ENCODE measurements around the gene PKN3. TPM values are rescaled to one million over a fixed set of nuclear protein-coding genes. Genes with fewer than 3 reads are reported as not detected.
"Not testable (repeated sequence)": the region's sequence is repeated elsewhere in the genome, so short reads cannot be mapped to it uniquely, and the experiment has no call there.

PKN3 gene
- total and polyA plus RNA-seq, 9 of the 15 experiments (the other 6 are each of a cell fraction or from before 2014, with no cell fraction given): 0.82 to 49.2 (median 19.7) TPM

DNA sequence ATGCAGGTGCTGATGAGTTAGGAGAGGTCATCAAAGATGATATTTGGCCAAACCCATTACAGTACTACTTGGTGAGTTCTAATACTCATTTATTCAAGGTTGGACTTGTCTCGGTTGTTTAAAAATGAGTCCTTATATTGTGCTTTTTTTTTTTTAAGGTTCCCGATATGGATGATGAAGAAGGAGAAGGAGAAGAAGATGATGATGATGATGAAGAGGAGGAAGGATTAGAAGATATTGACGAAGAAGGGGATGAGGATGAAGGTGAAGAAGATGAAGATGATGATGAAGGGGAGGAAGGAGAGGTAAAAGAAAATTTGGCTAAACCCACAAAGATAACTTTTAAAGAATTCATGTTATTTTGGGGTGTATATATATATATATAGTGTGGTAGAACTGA is 8.6 kb upstream of the PKN3 start:
- H3K4me1 ChIP-seq (replicated peaks in 1 of 2; ENCODE audit: control insufficient read depth in 2 of 2, insufficient read depth in 2 of 2, low read length in 2 of 2); H3K4me2 ChIP-seq (ENCODE audit: insufficient read depth, low read length); FAIRE-seq; ATAC-seq; H3K9me1 ChIP-seq (ENCODE audit: control insufficient read depth, insufficient read depth, low read length); CTCF ChIA-PET (ENCODE audit: low intra/inter-chr PET ratio); H3K9me3 ChIP-seq (replicated peaks; ENCODE audit: control insufficient read depth, insufficient read depth, low read depth, low read length); DNase-seq (ENCODE audit: extremely low read depth in 1 of 4, low spot score in 3 of 4); H2AFZ ChIP-seq (ENCODE audit: low read depth, low read length); H3K27me3 ChIP-seq (ENCODE audit: control insufficient read depth in 2 of 2, insufficient read depth in 2 of 2, low read length in 2 of 2); H3K27ac ChIP-seq (ENCODE audit: extremely low read depth, low read depth, low read length); H3K9ac ChIP-seq (ENCODE audit: insufficient read depth in 1 of 2, low read depth in 2 of 2, low read length in 2 of 2); BruUV-seq (replicated peaks); H3K4me3 ChIP-seq: not testable (repeated sequence)
- intact Hi-C loops (cut with micrococcal nuclease) (loop anchor here (10.0 kb wide), 1 partner anchor 981 kb away; no protein-coding TSS in a partner anchor), in situ Hi-C loops (cut with MboI) (loop anchor here (10.0 kb wide), 3 partner anchors 449 to 1091 kb away; no protein-coding TSS in a partner anchor)
- H3K36me3 ChIP-seq (ENCODE audit: control insufficient read depth, insufficient read depth, low read length): peaks cover 71% of the 10 kb centered on the region
- peaks cover 53% of the 10 kb centered on the region for H3K79me2 ChIP-seq (ENCODE audit: control insufficient read depth, insufficient read depth, low read length)
- peaks cover 14% of the 10 kb centered on the region for H4K20me1 ChIP-seq (replicated peaks; ENCODE audit: control insufficient read depth, insufficient read depth, low read length)
- 92% methylated on average over 3 of the region's 3 CpGs for WGBS (ENCODE audit: insufficient coverage, low coverage, missing lambda C conversion rate)
- POLR2A ChIA-PET: interaction anchor here (0.6 to 1.3 kb wide), 7 partner anchors 8 to 1079 kb away, joined by 3 to 5 read pairs (median 4); partner anchors contain the start of gene PKN3
- TF ChIP-seq SUPT5H (IDR thresholded peaks at IDR 0.05) (peak; percentile 57), HLTF (IDR thresholded peaks at IDR 0.05) (0 out of 2 replicates have a peak, but pooled peaks have one; percentile 40), HDAC1 (IDR thresholded peaks at IDR 0.05) (0 out of 4 replicates have a peak, but pooled peaks of 1 of the 2 experiments have one; percentile 19), TSC22D4 (tag; IDR thresholded peaks at IDR 0.05) (peak; percentile 52; the same call in 1 of the 2 replicates), ZEB2 (IDR thresholded peaks at IDR 0.05) (0 out of 2 replicates have a peak, but pooled peaks have one; percentile 12), POLR2A (conservative IDR thresholded peaks at IDR 0.05) (peak; percentile 56; the same call in 1 of the 2 replicates), ARID2 (IDR thresholded peaks at IDR 0.05) (0 out of 2 replicates have a peak, but pooled peaks have one; percentile 55), ARNT (IDR thresholded peaks at IDR 0.05) (0 out of 4 replicates have a peak, but pooled peaks of 1 of the 2 experiments have one; percentile 25), POLR2B (IDR thresholded peaks at IDR 0.05; ENCODE audit: low read depth, partially characterized antibody) (peak; percentile 45), ELF4 (CRISPR knock-in tag; IDR thresholded peaks at IDR 0.05) (peak; percentile 37; the same call in 1 of the 2 replicates)
- TF ChIP-seq, protein P1, sequence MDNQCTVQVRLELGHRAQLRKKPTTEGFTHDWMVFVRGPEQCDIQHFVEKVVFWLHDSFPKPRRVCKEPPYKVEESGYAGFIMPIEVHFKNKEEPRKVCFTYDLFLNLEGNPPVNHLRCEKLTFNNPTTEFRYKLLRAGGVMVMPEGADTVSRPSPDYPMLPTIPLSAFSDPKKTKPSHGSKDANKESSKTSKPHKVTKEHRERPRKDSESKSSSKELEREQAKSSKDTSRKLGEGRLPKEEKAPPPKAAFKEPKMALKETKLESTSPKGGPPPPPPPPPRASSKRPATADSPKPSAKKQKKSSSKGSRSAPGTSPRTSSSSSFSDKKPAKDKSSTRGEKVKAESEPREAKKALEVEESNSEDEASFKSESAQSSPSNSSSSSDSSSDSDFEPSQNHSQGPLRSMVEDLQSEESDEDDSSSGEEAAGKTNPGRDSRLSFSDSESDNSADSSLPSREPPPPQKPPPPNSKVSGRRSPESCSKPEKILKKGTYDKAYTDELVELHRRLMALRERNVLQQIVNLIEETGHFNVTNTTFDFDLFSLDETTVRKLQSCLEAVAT (IDR thresholded peaks at IDR 0.05): 0 out of 4 replicates have a peak, but pooled peaks have one; percentile 17 to 53
- TF ChIP-seq, protein P2, sequence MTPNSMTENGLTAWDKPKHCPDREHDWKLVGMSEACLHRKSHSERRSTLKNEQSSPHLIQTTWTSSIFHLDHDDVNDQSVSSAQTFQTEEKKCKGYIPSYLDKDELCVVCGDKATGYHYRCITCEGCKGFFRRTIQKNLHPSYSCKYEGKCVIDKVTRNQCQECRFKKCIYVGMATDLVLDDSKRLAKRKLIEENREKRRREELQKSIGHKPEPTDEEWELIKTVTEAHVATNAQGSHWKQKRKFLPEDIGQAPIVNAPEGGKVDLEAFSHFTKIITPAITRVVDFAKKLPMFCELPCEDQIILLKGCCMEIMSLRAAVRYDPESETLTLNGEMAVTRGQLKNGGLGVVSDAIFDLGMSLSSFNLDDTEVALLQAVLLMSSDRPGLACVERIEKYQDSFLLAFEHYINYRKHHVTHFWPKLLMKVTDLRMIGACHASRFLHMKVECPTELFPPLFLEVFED (CRISPR knock-in tag; conservative IDR thresholded peaks at IDR 0.05): 0 out of 2 replicates have a peak, but pooled peaks have one; percentile 47
- TF ChIP-seq, protein P3, sequence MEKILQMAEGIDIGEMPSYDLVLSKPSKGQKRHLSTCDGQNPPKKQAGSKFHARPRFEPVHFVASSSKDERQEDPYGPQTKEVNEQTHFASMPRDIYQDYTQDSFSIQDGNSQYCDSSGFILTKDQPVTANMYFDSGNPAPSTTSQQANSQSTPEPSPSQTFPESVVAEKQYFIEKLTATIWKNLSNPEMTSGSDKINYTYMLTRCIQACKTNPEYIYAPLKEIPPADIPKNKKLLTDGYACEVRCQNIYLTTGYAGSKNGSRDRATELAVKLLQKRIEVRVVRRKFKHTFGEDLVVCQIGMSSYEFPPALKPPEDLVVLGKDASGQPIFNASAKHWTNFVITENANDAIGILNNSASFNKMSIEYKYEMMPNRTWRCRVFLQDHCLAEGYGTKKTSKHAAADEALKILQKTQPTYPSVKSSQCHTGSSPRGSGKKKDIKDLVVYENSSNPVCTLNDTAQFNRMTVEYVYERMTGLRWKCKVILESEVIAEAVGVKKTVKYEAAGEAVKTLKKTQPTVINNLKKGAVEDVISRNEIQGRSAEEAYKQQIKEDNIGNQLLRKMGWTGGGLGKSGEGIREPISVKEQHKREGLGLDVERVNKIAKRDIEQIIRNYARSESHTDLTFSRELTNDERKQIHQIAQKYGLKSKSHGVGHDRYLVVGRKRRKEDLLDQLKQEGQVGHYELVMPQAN (IDR thresholded peaks at IDR 0.05; ENCODE audit: borderline replicate concordance): 0 out of 2 replicates have a peak, but pooled peaks have one; percentile 18
- TF ChIP-seq, protein P4, sequence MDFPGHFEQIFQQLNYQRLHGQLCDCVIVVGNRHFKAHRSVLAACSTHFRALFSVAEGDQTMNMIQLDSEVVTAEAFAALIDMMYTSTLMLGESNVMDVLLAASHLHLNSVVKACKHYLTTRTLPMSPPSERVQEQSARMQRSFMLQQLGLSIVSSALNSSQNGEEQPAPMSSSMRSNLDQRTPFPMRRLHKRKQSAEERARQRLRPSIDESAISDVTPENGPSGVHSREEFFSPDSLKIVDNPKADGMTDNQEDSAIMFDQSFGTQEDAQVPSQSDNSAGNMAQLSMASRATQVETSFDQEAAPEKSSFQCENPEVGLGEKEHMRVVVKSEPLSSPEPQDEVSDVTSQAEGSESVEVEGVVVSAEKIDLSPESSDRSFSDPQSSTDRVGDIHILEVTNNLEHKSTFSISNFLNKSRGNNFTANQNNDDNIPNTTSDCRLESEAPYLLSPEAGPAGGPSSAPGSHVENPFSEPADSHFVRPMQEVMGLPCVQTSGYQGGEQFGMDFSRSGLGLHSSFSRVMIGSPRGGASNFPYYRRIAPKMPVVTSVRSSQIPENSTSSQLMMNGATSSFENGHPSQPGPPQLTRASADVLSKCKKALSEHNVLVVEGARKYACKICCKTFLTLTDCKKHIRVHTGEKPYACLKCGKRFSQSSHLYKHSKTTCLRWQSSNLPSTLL (IDR thresholded peaks at IDR 0.05): 0 out of 2 replicates have a peak, but pooled peaks have one; percentile 16
- TF ChIP-seq, protein P5, sequence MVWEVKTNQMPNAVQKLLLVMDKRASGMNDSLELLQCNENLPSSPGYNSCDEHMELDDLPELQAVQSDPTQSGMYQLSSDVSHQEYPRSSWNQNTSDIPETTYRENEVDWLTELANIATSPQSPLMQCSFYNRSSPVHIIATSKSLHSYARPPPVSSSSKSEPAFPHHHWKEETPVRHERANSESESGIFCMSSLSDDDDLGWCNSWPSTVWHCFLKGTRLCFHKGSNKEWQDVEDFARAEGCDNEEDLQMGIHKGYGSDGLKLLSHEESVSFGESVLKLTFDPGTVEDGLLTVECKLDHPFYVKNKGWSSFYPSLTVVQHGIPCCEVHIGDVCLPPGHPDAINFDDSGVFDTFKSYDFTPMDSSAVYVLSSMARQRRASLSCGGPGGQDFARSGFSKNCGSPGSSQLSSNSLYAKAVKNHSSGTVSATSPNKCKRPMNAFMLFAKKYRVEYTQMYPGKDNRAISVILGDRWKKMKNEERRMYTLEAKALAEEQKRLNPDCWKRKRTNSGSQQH (CRISPR knock-in tag; IDR thresholded peaks at IDR 0.05): peak; percentile 63; the same call in 1 of the 2 replicates

Measured in K562 (cell line).